B cell (primary cell): Measurements from ENCODE around the gene HRK. TPM values are rescaled to one million over a fixed set of nuclear protein-coding genes. Genes with fewer than 3 reads are reported as not detected.

Experiments used
- ATAC-seq: fragments of 200-7000 bp; cut with Tn5 transposase; one replicate; pipeline ENCODE4 v1.10.0; 2021; ENCODE audit warnings: low read depth, mild to moderate bottlenecking, moderate number of reproducible peaks, moderate library complexity
- CTCF ChIA-PET: fragments of 350-600 bp; sonication (Branson Sonifier 250); formaldehyde crosslinking; loops from one replicate; lab custom pipeline; 2021; ENCODE audit warnings: antibody characterized with exemption, inconsistent platforms; lab: Charles Lee
- POLR2A ChIA-PET: fragments of 350-600 bp; sonication (Branson Sonifier 250); formaldehyde crosslinking; loops from one replicate; lab custom pipeline; 2021; ENCODE audit warnings: antibody characterized with exemption; lab: Charles Lee
- DNase-seq: peaks from one replicate; pipeline ENCODE4 v3.0.0; 2013
- H2AFZ ChIP-seq: 2 replicates; pipeline ENCODE4 v1.6.1; 2012; ENCODE audit warnings: mild to moderate bottlenecking, low read depth, low read length; ENCODE audit not compliant: insufficient read depth, poor library complexity, severe bottlenecking
- H3K27ac ChIP-seq, 2 donors: 1 replicate in 1 of 2; 2 replicates in 1 of 2; pipeline ENCODE4 v1.5.1; 2012 to 2013; ENCODE audit warnings: low read length in 2 of 2, mild to moderate bottlenecking in 2 of 2, moderate library complexity in 1 of 2
- H3K27me3 ChIP-seq, 4 experiments: fragments of 200-600 bp in 1 of 4; sonication (generic) in 1 of 4; replicated peaks in 1 of 4; 1 replicate in 2 of 4; 2 replicates in 2 of 4; pipeline versions ENCODE4 v1.6.1 to v1.7.0; 2013 to 2016; ENCODE audit warnings: low read length in 3 of 4, mild to moderate bottlenecking in 2 of 4, mixed read lengths in 1 of 4, moderate library complexity in 1 of 4; ENCODE audit not compliant: insufficient read depth in 4 of 4, control insufficient read depth in 3 of 4; ENCODE audit errors: control extremely low read depth in 1 of 4
- H3K36me3 ChIP-seq, 2 experiments: replicated peaks in 1 of 2; 1 replicate in 1 of 2; 2 replicates in 1 of 2; pipeline versions ENCODE4 v1.6.1 to v1.7.1; 2013; ENCODE audit warnings: low read length in 1 of 2; ENCODE audit not compliant: insufficient read depth in 2 of 2, control insufficient read depth in 1 of 2; ENCODE audit errors: control extremely low read depth in 1 of 2, extremely low read depth in 1 of 2
- H3K4me1 ChIP-seq, 2 donors: fragments of 200-600 bp in 1 of 2; sonication (generic) in 1 of 2; 1 replicate in 1 of 2; 2 replicates in 1 of 2; pipeline versions ENCODE4 v1.5.1 to v1.6.1; 2013 to 2017; ENCODE audit warnings: low read length in 2 of 2; ENCODE audit not compliant: control insufficient read depth in 2 of 2, insufficient read depth in 2 of 2
- H3K4me2 ChIP-seq: replicated peaks from 2 replicates; pipeline ENCODE3; 2012; ENCODE audit warnings: mild to moderate bottlenecking, low read depth, low read length; ENCODE audit not compliant: poor library complexity, severe bottlenecking
- H3K4me3 ChIP-seq, 5 experiments: fragments of 200-600 bp in 1 of 5; sonication (generic) in 1 of 5; 1 replicate in 3 of 5; 2 replicates in 2 of 5; pipeline versions ENCODE4 v1.5.1 to v1.7.0; 2011 to 2016; ENCODE audit warnings: low read length in 4 of 5, mild to moderate bottlenecking in 4 of 5, low read depth in 2 of 5, control low read depth in 1 of 5, moderate library complexity in 1 of 5; ENCODE audit not compliant: insufficient read depth in 1 of 5; ENCODE audit errors: control extremely low read depth in 1 of 5, extremely low read depth in 1 of 5
- H3K79me2 ChIP-seq: fragments of 200-600 bp; sonication (generic); one replicate; pipeline ENCODE4 v1.6.0; 2016; ENCODE audit warnings: low read length; ENCODE audit not compliant: control insufficient read depth, insufficient read depth
- H3K9ac ChIP-seq: fragments of 200-600 bp; sonication (generic); 2 replicates; pipeline ENCODE4 v1.6.1; 2017; ENCODE audit warnings: mild to moderate bottlenecking, low read length, moderate library complexity
- H3K9me3 ChIP-seq, 3 donors: one replicate each; pipeline versions ENCODE4 v1.6.1 to v1.7.1; 2013; ENCODE audit warnings: low read length in 2 of 3; ENCODE audit not compliant: control insufficient read depth in 2 of 3, insufficient read depth in 1 of 3; ENCODE audit errors: control extremely low read depth in 1 of 3
- H4K20me1 ChIP-seq: 2 replicates; pipeline ENCODE4 v1.6.0; 2012; ENCODE audit warnings: mild to moderate bottlenecking, low read length; ENCODE audit not compliant: insufficient read depth, control insufficient read depth, poor library complexity, severe bottlenecking
- H3K27ac Mint-ChIP-seq: one replicate; pipeline ENCODE4 v1.8.0; 2021; ENCODE audit warnings: mixed read lengths
- H3K27me3 Mint-ChIP-seq: one replicate; pipeline ENCODE4 v1.8.0; 2021; ENCODE audit warnings: mixed read lengths
- H3K4me1 Mint-ChIP-seq: one replicate; pipeline ENCODE4 v1.8.0; 2021; ENCODE audit warnings: mixed read lengths
- H3K4me3 Mint-ChIP-seq: one replicate; pipeline ENCODE4 v1.8.0; 2021; ENCODE audit warnings: mixed read lengths
- H3K9me3 Mint-ChIP-seq: one replicate; pipeline ENCODE4 v1.8.0; 2022; ENCODE audit warnings: mixed read lengths; ENCODE audit not compliant: insufficient read depth
- CTCF ChIP-seq: fragments of 200-600 bp; IDR thresholded peaks from one replicate; pipeline ENCODE4 v1.8.0; 2022; ENCODE audit warnings: antibody characterized with exemption, mild to moderate bottlenecking
- EZH2 ChIP-seq: IDR thresholded peaks from 2 replicates; pipeline ENCODE4 v1.6.1; 2012; ENCODE audit warnings: borderline replicate concordance, low read depth, mild to moderate bottlenecking, moderate library complexity, low read length; ENCODE audit not compliant: insufficient read depth, poor library complexity, severe bottlenecking
- WGBS: methylation state at CpG from one replicate; pipeline ENCODE4 v1.1.5; 2013; ENCODE audit warnings: missing lambda C conversion rate; ENCODE audit not compliant: insufficient coverage; 5-methylcytosine and 5-hydroxymethylcytosine counted together
- intact Hi-C: fragments of 100-400 bp; cut with micrococcal nuclease; formaldehyde crosslinking; loops from one replicate; pipeline ENCODE4 v1.10.0; 2022
- polyA plus RNA-seq: library from polyadenylated mRNA; depleted of rRNA; stranded (reverse); fragments of >200 nt; gene quantifications from 2 replicates; pipeline ENCODE4 v1.2.3, GENCODE V29; 2012
- total RNA-seq, 2 donors: library from RNA; stranded (reverse); fragments of 120-200 nt in 1 of 2; gene quantifications; 1 replicate in 1 of 2; 2 replicates in 1 of 2; pipeline versions ENCODE4 v1.2.3 to v1.2.4, GENCODE V29; 2013 to 2022

HRK gene
- total and polyA plus RNA-seq, 2 donors (not counting 1 experiment from before 2014, with no cell fraction given), result 1.8 to 45.1 TPM

GRCh38 chr12:116876151-116876869, 4.9 kb downstream of the HRK start:
- 47% methylated on average over 12 of the region's 19 CpGs for WGBS
- TF ChIP-seq EZH2 (no peak), CTCF (no peak)
- intact Hi-C loops, result no loop called here
- H3K4me1 ChIP-seq, result peaks cover 26 to 28% of the 10 kb centered on the region in 2 donors
- H3K4me3 ChIP-seq, result no peak overlapping the region
- ChIA-PET POLR2A (interaction anchor here (0.6 kb wide), 1 partner anchor 10 kb away, joined by 4 read pairs; no protein-coding TSS in a partner anchor), CTCF (no interaction called here)
- H4K20me1 ChIP-seq, result no peaks in the 10 kb centered on the region
- H3K27me3 ChIP-seq, result peaks cover 0 to 35% (median 17%) of the 10 kb centered on the region in 4 experiments
- H3K4me2 ChIP-seq, result no peak overlapping the region
- H3K27ac ChIP-seq, result no peak overlapping the region
- peaks cover 0 to 9% (median 0%) of the 10 kb centered on the region in 3 donors for H3K9me3 ChIP-seq
- H2AFZ ChIP-seq, result no peak overlapping the region
- H3K27me3 Mint-ChIP-seq, result peaks cover 16% of the 10 kb centered on the region
- H3K27ac Mint-ChIP-seq, result no peak overlapping the region
- H3K9ac ChIP-seq, result no peak overlapping the region
- peaks cover 31% of the 10 kb centered on the region for H3K4me1 Mint-ChIP-seq
- H3K36me3 ChIP-seq, result no peaks in the 10 kb centered on the region
- H3K4me3 Mint-ChIP-seq, result no peak overlapping the region
- H3K79me2 ChIP-seq, result peaks cover 10% of the 10 kb centered on the region
- DNase-seq (no peak), ATAC-seq (no peak)
- no peaks in the 10 kb centered on the region for H3K9me3 Mint-ChIP-seq

GRCh38 chr12:116874324-116874995, 6.8 kb downstream of the HRK start:
- H3K27me3 Mint-ChIP-seq, result peaks cover 5% of the 10 kb centered on the region
- Histone ChIP-seq H3K4me3 (no peak overlapping the region), H3K36me3 (no peaks in the 10 kb centered on the region), H3K4me1 (peaks cover 13 to 14% of the 10 kb centered on the region in 2 donors), H3K27ac (no peak overlapping the region), H3K27me3 (peaks cover 0 to 25% (median 10%) of the 10 kb centered on the region in 4 experiments), H2AFZ (no peak overlapping the region), H3K4me2 (no peak overlapping the region), H3K9me3 (peaks cover 0 to 9% (median 0%) of the 10 kb centered on the region in 3 donors), H4K20me1 (no peaks in the 10 kb centered on the region), H3K9ac (no peak overlapping the region), H3K79me2 (peaks cover 10% of the 10 kb centered on the region)
- 100% methylated on average over 3 of the region's 4 CpGs for WGBS
- DNase-seq (no peak), ATAC-seq (no peak)
- no peak overlapping the region for H3K27ac Mint-ChIP-seq
- no peak for TF ChIP-seq CTCF
- no peak for TF ChIP-seq EZH2
- H3K9me3 Mint-ChIP-seq, result no peaks in the 10 kb centered on the region
- ChIA-PET POLR2A (no interaction called here), CTCF (no interaction called here)
- H3K4me3 Mint-ChIP-seq, result no peak overlapping the region
- H3K4me1 Mint-ChIP-seq, result peaks cover 21% of the 10 kb centered on the region
- intact Hi-C loops, result no loop called here
